Mesenchymal stem cell (in vitro differentiated cells and primary cell): ENCODE measurements around the gene PRKAG1.
A peak's percentile ranks its signal among the peaks of the same experiment; 100 is the strongest.

Experiments used
- DNase-seq: peaks from one replicate; pipeline ENCODE4 v3.0.0-alpha.2; 2013
- H2AFZ ChIP-seq: one replicate; pipeline ENCODE4 v1.6.1; 2013; ENCODE audit warnings: low read depth, mild to moderate bottlenecking, control low read depth, inconsistent platforms, low read length, moderate library complexity
- H2AK5ac ChIP-seq: 2 replicates; pipeline ENCODE4 v1.6.1; 2013; ENCODE audit warnings: low read length, moderate library complexity, mild to moderate bottlenecking, inconsistent platforms; ENCODE audit not compliant: severe bottlenecking
- H2BK120ac ChIP-seq: one replicate; pipeline ENCODE4 v1.6.1; 2013; ENCODE audit warnings: low read depth, mild to moderate bottlenecking, inconsistent platforms, low read length, moderate library complexity
- H2BK12ac ChIP-seq, 2 experiments: one replicate each; pipeline ENCODE4 v1.6.1; 2013; ENCODE audit warnings: inconsistent platforms in 2 of 2, low read length in 2 of 2, mild to moderate bottlenecking in 2 of 2, moderate library complexity in 2 of 2, control low read depth in 1 of 2
- H2BK15ac ChIP-seq: one replicate; pipeline ENCODE4 v1.6.1; 2013; ENCODE audit warnings: mild to moderate bottlenecking, low read depth, inconsistent platforms; ENCODE audit not compliant: poor library complexity, severe bottlenecking
- H2BK5ac ChIP-seq: 2 replicates; pipeline ENCODE4 v1.6.1; 2013; ENCODE audit warnings: low read depth, mild to moderate bottlenecking, low read length, control low read depth, inconsistent platforms; ENCODE audit not compliant: poor library complexity, severe bottlenecking
- H3K14ac ChIP-seq, 2 experiments: one replicate each; pipeline ENCODE4 v1.6.1; 2013; ENCODE audit warnings: inconsistent platforms in 2 of 2, low read length in 2 of 2, control low read depth in 1 of 2, mild to moderate bottlenecking in 1 of 2, moderate library complexity in 1 of 2
- H3K18ac ChIP-seq, 2 experiments: one replicate each; pipeline ENCODE4 v1.6.1; 2013; ENCODE audit warnings: inconsistent platforms in 2 of 2, low read length in 2 of 2, control low read depth in 1 of 2, low read depth in 1 of 2, mild to moderate bottlenecking in 1 of 2
- H3K23ac ChIP-seq, 2 experiments: one replicate each; pipeline ENCODE4 v1.6.1; 2013; ENCODE audit warnings: inconsistent platforms in 2 of 2, low read length in 2 of 2, mild to moderate bottlenecking in 2 of 2, moderate library complexity in 2 of 2, control low read depth in 1 of 2
- H3K27ac ChIP-seq: 2 replicates; pipeline ENCODE4 v1.5.1; 2013; ENCODE audit warnings: mild to moderate bottlenecking, moderate library complexity, low read length, control low read depth, inconsistent platforms; ENCODE audit not compliant: poor library complexity, severe bottlenecking
- H3K27me3 ChIP-seq, 2 experiments: 2 replicates each; pipeline versions ENCODE4 v1.6.1 to v1.7.0; 2013; ENCODE audit warnings: low read length in 2 of 2, mild to moderate bottlenecking in 2 of 2, moderate library complexity in 2 of 2, control low read depth in 1 of 2, inconsistent platforms in 1 of 2; ENCODE audit not compliant: control insufficient read depth in 1 of 2, insufficient read depth in 1 of 2
- H3K36me3 ChIP-seq, 2 experiments: 2 replicates each; pipeline versions ENCODE4 v1.6.1 to v1.7.0; 2013; ENCODE audit warnings: low read length in 2 of 2, control low read depth in 1 of 2, inconsistent platforms in 1 of 2, low read depth in 1 of 2, mild to moderate bottlenecking in 1 of 2; ENCODE audit not compliant: insufficient read depth in 2 of 2, control insufficient read depth in 1 of 2
- H3K4ac ChIP-seq, 2 experiments: one replicate each; pipeline ENCODE4 v1.6.1; 2013; ENCODE audit warnings: inconsistent platforms in 2 of 2, low read length in 2 of 2, mild to moderate bottlenecking in 2 of 2, moderate library complexity in 2 of 2, control low read depth in 1 of 2, low read depth in 1 of 2
- H3K4me1 ChIP-seq: 2 replicates; pipeline ENCODE4 v1.6.1; 2013; ENCODE audit warnings: low read depth, low read length, control low read depth; ENCODE audit not compliant: control insufficient read depth, insufficient read depth
- H3K4me2 ChIP-seq: 2 replicates; pipeline ENCODE4 v1.6.1; 2013; ENCODE audit warnings: low read length, mild to moderate bottlenecking, inconsistent platforms; ENCODE audit not compliant: poor library complexity, severe bottlenecking
- H3K4me3 ChIP-seq, 2 experiments: 2 replicates each; pipeline versions ENCODE4 v1.5.1 to v1.7.0; 2013; ENCODE audit warnings: low read length in 2 of 2, mild to moderate bottlenecking in 2 of 2, control low read depth in 1 of 2, low read depth in 1 of 2; ENCODE audit not compliant: insufficient read depth in 1 of 2
- H3K79me1 ChIP-seq: replicated peaks from 2 replicates; pipeline ENCODE4 v1.6.1; 2013; ENCODE audit warnings: mild to moderate bottlenecking, control low read depth, low read length, inconsistent platforms; ENCODE audit not compliant: poor library complexity, severe bottlenecking
- H3K9ac ChIP-seq: 2 replicates; pipeline ENCODE4 v1.7.0; 2013; ENCODE audit warnings: mild to moderate bottlenecking, low read length, moderate library complexity
- H3K9me3 ChIP-seq: 2 replicates; pipeline ENCODE4 v1.7.0; 2013; ENCODE audit warnings: mild to moderate bottlenecking, low read length; ENCODE audit not compliant: control insufficient read depth
- H4K8ac ChIP-seq: one replicate; pipeline ENCODE4 v1.6.1; 2013; ENCODE audit warnings: inconsistent platforms, mild to moderate bottlenecking, low read length, moderate library complexity
- H4K91ac ChIP-seq: one replicate; pipeline ENCODE4 v1.6.1; 2013; ENCODE audit warnings: mild to moderate bottlenecking, low read length, inconsistent platforms
- WGBS: methylation state at CpG from one replicate; pipeline ENCODE4 v1.1.7; 2013; ENCODE audit warnings: mixed read lengths; 5-methylcytosine and 5-hydroxymethylcytosine counted together

PRKAG1 gene

GRCh38 chr12:49061157-49061650, 42.6 kb upstream of the PRKAG1 start:
- peaks cover 7% of the 10 kb centered on the region for H3K79me1 ChIP-seq

DNA sequence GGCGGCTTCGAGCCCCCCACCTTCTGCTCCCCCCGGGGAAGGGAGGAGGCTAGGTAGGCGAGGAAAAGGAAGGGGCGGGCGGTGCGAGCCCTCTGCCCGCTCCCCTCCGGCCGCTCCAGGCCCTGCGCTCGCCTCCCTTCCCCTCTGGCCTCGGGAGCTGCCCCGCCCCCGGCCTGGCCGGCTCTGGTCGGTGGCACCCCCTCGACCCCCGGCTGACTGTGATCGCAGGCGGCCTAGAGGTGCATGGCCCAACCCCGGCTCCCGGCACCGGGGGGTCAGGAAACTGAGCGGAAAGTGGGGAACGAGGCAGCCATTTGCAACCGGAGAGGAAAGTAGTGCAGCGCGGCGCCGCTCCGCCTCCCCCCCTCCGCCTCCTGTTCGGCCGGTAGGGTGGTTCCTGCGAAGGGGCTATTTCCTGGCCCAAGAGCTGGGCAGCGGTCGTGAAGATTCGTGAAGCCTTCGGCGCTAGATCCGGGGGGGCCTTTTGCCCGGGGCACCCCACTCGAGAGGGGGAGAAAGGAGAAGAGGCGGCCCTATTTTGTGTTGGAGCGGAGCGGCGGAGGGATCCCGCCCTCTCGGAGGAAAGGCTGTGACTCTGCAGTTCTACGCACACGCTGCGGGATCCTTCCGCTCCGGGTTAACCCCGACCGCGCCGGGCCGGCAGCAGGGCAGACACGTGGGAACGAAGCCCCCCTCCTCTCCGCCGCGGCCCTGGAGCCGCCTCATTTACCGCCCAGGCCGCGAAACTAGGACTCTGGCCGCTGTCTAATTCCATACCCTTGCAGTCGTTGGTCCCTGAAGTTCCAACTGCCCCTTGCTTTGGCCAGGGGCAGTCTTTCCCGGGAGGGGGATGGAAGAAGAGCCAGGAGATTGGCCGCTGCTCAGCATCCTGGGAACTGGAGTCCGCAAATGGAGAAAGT, 41.9 kb upstream of the PRKAG1 start, which contains the start of gene KMT2D:
Gene KMT2D (minus strand): TSS at position 558 of the 920 bp plus-strand sequence. CDS start 5,470 bp downstream, outside the sequence.
- Histone ChIP-seq H2BK12ac (peak within 1 kb of the TSS; percentile 75 to 91), H3K27me3 (no peaks in the 10 kb centered on the region), H3K9ac (peak within 1 kb of the TSS; percentile 97), H3K23ac (peak within 1 kb of the TSS in 1 of 2 experiments; percentile 94), H2AFZ (peak within 1 kb of the TSS; percentile 97), H3K14ac (peak within 1 kb of the TSS; percentile 89 to 97), H2BK15ac (peak within 1 kb of the TSS; percentile 97), H2BK120ac (peak within 1 kb of the TSS; percentile 83), H3K4me3 (peak within 1 kb of the TSS; percentile 94 to 96), H3K9me3 (no peaks in the 10 kb centered on the region), H4K8ac (peak within 1 kb of the TSS; percentile 96), H3K36me3 (no peaks in the 10 kb centered on the region), H3K27ac (peak within 1 kb of the TSS; percentile 99), H2BK5ac (peak within 1 kb of the TSS; percentile 100), H3K18ac (peak within 1 kb of the TSS; percentile 98 to 99), H3K4ac (peak within 1 kb of the TSS; percentile 90 to 99), H4K91ac (peak within 1 kb of the TSS; percentile 94), H2AK5ac (peak within 1 kb of the TSS; percentile 74), H3K4me1 (peaks cover 13% of the 10 kb centered on the region), H3K79me1 (peaks cover 7% of the 10 kb centered on the region), H3K4me2 (peak within 1 kb of the TSS; percentile 93)
- peak; percentile 98 for DNase-seq
- WGBS: under 1% methylated on average over 71 of the region's 74 CpGs

More at GRCh38 chr12:49061157-49061650, 42.6 kb upstream of the PRKAG1 start:
- Histone ChIP-seq H3K4ac (peak overlapping the region in 1 of 2 experiments; percentile 63), H2BK5ac (no peak overlapping the region), H2BK120ac (no peak overlapping the region), H3K36me3 (no peaks in the 10 kb centered on the region), H3K18ac (peak overlapping the region in 1 of 2 experiments; percentile 98), H4K8ac (peak overlapping the region; percentile 85), H2AK5ac (no peak overlapping the region), H3K14ac (peak overlapping the region in 1 of 2 experiments; percentile 83), H2AFZ (peak overlapping the region; percentile 97), H3K23ac (no peak overlapping the region), H4K91ac (no peak overlapping the region), H3K4me2 (peak overlapping the region; percentile 93), H3K4me1 (peaks cover 9% of the 10 kb centered on the region), H2BK12ac (no peak overlapping the region), H2BK15ac (no peak overlapping the region), H3K27me3 (no peaks in the 10 kb centered on the region), H3K4me3 (peak overlapping the region; percentile 94 to 96), H3K27ac (peak overlapping the region; percentile 73), H3K9ac (peak overlapping the region; percentile 97), H3K9me3 (no peaks in the 10 kb centered on the region)
- DNase-seq: no peak
- 3% methylated on average over 13 of the region's 16 CpGs for WGBS

DNA sequence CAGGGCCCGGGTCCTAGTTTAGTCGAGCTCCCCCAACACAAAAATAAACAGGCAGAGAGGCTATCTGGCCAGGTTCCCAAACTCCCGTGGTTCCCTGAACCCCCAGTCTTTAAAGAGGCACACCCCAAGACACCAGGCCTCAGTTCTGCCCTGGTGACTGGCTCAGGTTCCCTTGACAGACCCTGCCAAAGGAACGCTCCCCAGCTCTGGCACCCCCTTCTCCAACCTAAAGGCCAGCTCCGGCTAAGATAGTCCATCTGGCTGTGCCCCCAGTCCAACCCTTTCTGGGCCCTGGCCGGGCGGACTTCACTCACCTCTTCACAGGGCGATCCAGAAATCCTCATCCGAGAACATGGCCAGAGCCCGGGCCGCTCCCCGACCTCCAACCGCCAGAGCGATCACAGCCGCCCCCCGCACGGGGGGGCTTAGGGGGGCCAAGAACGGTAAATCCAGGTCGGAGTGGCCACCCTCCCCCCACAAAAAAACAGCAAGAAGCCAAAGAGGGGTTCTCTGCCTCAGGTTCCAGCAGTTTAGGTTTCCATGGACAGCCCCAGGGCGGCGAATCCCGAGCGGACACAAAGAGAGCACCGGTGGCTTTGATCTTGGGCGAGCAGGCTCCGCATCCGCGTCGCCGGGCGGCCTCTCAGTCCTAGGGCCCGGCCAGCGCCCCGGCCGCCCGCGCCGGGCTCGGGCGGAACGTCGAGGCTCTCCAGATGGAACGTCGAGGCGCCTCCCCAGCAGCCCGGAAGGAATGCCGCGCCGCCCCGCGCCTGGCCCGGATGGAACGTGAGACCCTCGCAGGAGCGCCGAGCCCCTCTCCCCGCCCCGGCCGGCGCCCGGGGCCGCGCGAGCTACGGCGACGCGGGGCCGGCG, 41.0 kb upstream of the PRKAG1 start:
- H3K14ac ChIP-seq: peak overlapping the region; percentile 73 to 89
- H3K79me1 ChIP-seq: peaks cover 7% of the 10 kb centered on the region
- H3K27ac ChIP-seq: peak overlapping the region; percentile 66
- peak overlapping the region; percentile 97 for H3K9ac ChIP-seq
- peak overlapping the region; percentile 100 for H2BK5ac ChIP-seq
- peak overlapping the region; percentile 74 for H4K91ac ChIP-seq
- peak overlapping the region; percentile 90 to 99 for H3K4ac ChIP-seq
- H3K4me3 ChIP-seq: peak overlapping the region; percentile 94 to 96
- no peaks in the 10 kb centered on the region for H3K27me3 ChIP-seq
- H3K18ac ChIP-seq: peak overlapping the region; percentile 98 to 99
- DNase-seq: peak; percentile 35
- peak overlapping the region in 1 of 2 experiments; percentile 76 for H3K23ac ChIP-seq
- H2AFZ ChIP-seq: no peak overlapping the region
- peak overlapping the region; percentile 83 for H2BK120ac ChIP-seq
- peak overlapping the region; percentile 95 for H2BK15ac ChIP-seq
- H3K36me3 ChIP-seq: peaks cover 4 to 9% of the 10 kb centered on the region in 2 experiments
- H2AK5ac ChIP-seq: peak overlapping the region; percentile 74
- peaks cover 18% of the 10 kb centered on the region for H3K4me1 ChIP-seq
- H3K4me2 ChIP-seq: peak overlapping the region; percentile 84
- H2BK12ac ChIP-seq: peak overlapping the region in 1 of 2 experiments; percentile 11
- H3K9me3 ChIP-seq: no peaks in the 10 kb centered on the region
- under 1% methylated on average over 34 of the region's 70 CpGs for WGBS
- H4K8ac ChIP-seq: peak overlapping the region; percentile 50
